ENCODE results near the gene NETO2. TPM values are rescaled to one million over a fixed set of nuclear protein-coding genes. Genes with fewer than 3 reads are reported as not detected.

NETO2 gene
- total and polyA plus RNA-seq, 2 of the 13 experiments (the other 11 are each of a cell fraction or from before 2014, with no cell fraction given), result 8.2 to 13.5 TPM

DNA sequence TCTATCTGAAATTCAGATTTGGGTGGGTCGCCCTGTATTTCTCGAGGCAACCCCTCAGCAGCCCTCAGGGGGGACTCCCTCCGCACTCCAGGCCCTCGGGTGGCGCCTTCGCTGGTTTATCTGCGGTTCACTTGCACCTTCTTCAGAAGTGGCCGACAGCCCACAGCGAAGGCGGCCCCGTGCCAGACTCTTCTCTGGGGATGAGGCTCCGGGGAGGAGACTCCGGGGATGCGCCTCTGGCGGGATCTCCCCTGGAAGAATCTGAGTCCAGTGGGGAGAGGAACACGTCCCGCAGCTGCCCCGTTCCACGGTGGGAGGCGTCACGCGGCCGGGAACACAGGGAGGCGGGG, 106.4 kb downstream of the NETO2 start (continued):
- no peak for TF ChIP-seq ZKSCAN5 (CRISPR knock-in tag; IDR thresholded peaks at IDR 0.05)
- no peak for TF ChIP-seq KIAA2018 (CRISPR knock-in tag; IDR thresholded peaks at IDR 0.05; ENCODE audit: borderline replicate concordance)
- no peak for TF ChIP-seq ZNF792 (CRISPR knock-in tag; IDR thresholded peaks at IDR 0.05)
- TF ChIP-seq NFYB (CRISPR knock-in tag; IDR thresholded peaks at IDR 0.05), result no peak
- no peak for TF ChIP-seq ARHGAP35 (CRISPR knock-in tag; IDR thresholded peaks at IDR 0.05; ENCODE audit: borderline replicate concordance)
- no peak for TF ChIP-seq ETV5 (CRISPR knock-in tag; IDR thresholded peaks at IDR 0.05; ENCODE audit: borderline replicate concordance)
- no peak for TF ChIP-seq CHCHD3 (CRISPR knock-in tag; IDR thresholded peaks at IDR 0.05)
- TF ChIP-seq ZNF383 (CRISPR knock-in tag; IDR thresholded peaks at IDR 0.05; ENCODE audit: borderline replicate concordance), result no peak
- TF ChIP-seq FOSL1 (CRISPR knock-in tag; IDR thresholded peaks at IDR 0.05; ENCODE audit: borderline replicate concordance), result no peak
- no peak for TF ChIP-seq JUN (CRISPR knock-in tag; IDR thresholded peaks at IDR 0.05)
- 0 out of 2 replicates have a peak, but pooled peaks have one; percentile 11 for TF ChIP-seq SMAD3 (CRISPR knock-in tag; IDR thresholded peaks at IDR 0.05)
- no peak for TF ChIP-seq RFXANK (CRISPR knock-in tag; IDR thresholded peaks at IDR 0.05)
- no peak for TF ChIP-seq ZNF205 (CRISPR knock-in tag; IDR thresholded peaks at IDR 0.05)
- no peak for TF ChIP-seq PATZ1 (CRISPR knock-in tag; IDR thresholded peaks at IDR 0.05)
- no peak for TF ChIP-seq ZNF143 (CRISPR knock-in tag; IDR thresholded peaks at IDR 0.05)
- 0 out of 2 replicates have a peak, but pooled peaks have one; percentile 22 for TF ChIP-seq ZNF337 (CRISPR knock-in tag; IDR thresholded peaks at IDR 0.05; ENCODE audit: borderline replicate concordance, low read depth)
- no peak for TF ChIP-seq ZFP82 (CRISPR knock-in tag; IDR thresholded peaks at IDR 0.05; ENCODE audit: borderline replicate concordance)
- no peak for TF ChIP-seq KDM5B (CRISPR knock-in tag; IDR thresholded peaks at IDR 0.05; ENCODE audit: borderline replicate concordance)
- TF ChIP-seq, protein P1, sequence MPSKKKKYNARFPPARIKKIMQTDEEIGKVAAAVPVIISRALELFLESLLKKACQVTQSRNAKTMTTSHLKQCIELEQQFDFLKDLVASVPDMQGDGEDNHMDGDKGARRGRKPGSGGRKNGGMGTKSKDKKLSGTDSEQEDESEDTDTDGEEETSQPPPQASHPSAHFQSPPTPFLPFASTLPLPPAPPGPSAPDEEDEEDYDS (CRISPR knock-in tag; IDR thresholded peaks at IDR 0.05), result no peak

All from HepG2 (cell line).